CD8-positive, alpha-beta memory T cell (primary cell): ENCODE results near the gene FREM2. TPM values are rescaled to one million over a fixed set of nuclear protein-coding genes. Genes with fewer than 3 reads are reported as not detected.

ENCODE experiments used
- CTCF ChIA-PET: fragments of 350-600 bp; sonication (Branson Sonifier 250); formaldehyde crosslinking; loops from one replicate; lab custom pipeline; 2021; ENCODE audit warnings: antibody characterized with exemption; lab: Charles Lee
- POLR2A ChIA-PET: fragments of 350-600 bp; sonication (Branson Sonifier 250); formaldehyde crosslinking; loops from one replicate; lab custom pipeline; 2021; ENCODE audit warnings: antibody characterized with exemption; lab: Charles Lee
- DNase-seq, 5 donors: peaks; one replicate each; pipeline versions ENCODE4 v3.0.0 to v3.0.0-alpha.2; 2020 to 2022; ENCODE audit warnings: mixed read lengths in 1 of 5
- H3K27ac ChIP-seq: one replicate; pipeline ENCODE4 v1.7.0; 2013; ENCODE audit warnings: low read depth, mild to moderate bottlenecking, low read length, moderate library complexity
- H3K27me3 ChIP-seq: 2 replicates; pipeline ENCODE4 v1.7.0; 2013; ENCODE audit warnings: low read length, mild to moderate bottlenecking; ENCODE audit not compliant: insufficient read depth, poor library complexity, severe bottlenecking
- H3K36me3 ChIP-seq: 2 replicates; pipeline ENCODE4 v1.7.0; 2013; ENCODE audit warnings: mild to moderate bottlenecking, low read length, moderate library complexity; ENCODE audit not compliant: insufficient read depth
- H3K4me1 ChIP-seq: 2 replicates; pipeline ENCODE4 v1.7.0; 2013; ENCODE audit warnings: mild to moderate bottlenecking, low read length, moderate library complexity; ENCODE audit not compliant: insufficient read depth
- H3K4me3 ChIP-seq: 2 replicates; pipeline ENCODE4 v1.7.0; 2013; ENCODE audit warnings: mild to moderate bottlenecking, low read length
- H3K9me3 ChIP-seq: 2 replicates; pipeline ENCODE4 v1.7.0; 2013; ENCODE audit warnings: mild to moderate bottlenecking, low read length
- H3K27ac Mint-ChIP-seq, 8 donors: one replicate each; pipeline ENCODE4 v1.8.0; 2020 to 2021; ENCODE audit warnings: mixed read lengths in 8 of 8, mild to moderate bottlenecking in 6 of 8, inconsistent platforms in 3 of 8, moderate library complexity in 3 of 8
- H3K27me3 Mint-ChIP-seq, 2 donors: one replicate each; pipeline ENCODE4 v1.8.0; 2020 to 2021; ENCODE audit warnings: mixed read lengths in 2 of 2, mild to moderate bottlenecking in 1 of 2, moderate library complexity in 1 of 2
- H3K36me3 Mint-ChIP-seq, 3 donors: one replicate each; pipeline ENCODE4 v1.8.0; 2020 to 2021; ENCODE audit warnings: mixed read lengths in 3 of 3, inconsistent platforms in 1 of 3, mild to moderate bottlenecking in 1 of 3
- H3K4me1 Mint-ChIP-seq, 3 donors: one replicate each; pipeline ENCODE4 v1.8.0; 2020 to 2021; ENCODE audit warnings: mixed read lengths in 3 of 3, inconsistent platforms in 1 of 3, mild to moderate bottlenecking in 1 of 3
- H3K4me3 Mint-ChIP-seq, 7 donors: one replicate each; pipeline ENCODE4 v1.8.0; 2020 to 2021; ENCODE audit warnings: mixed read lengths in 7 of 7, mild to moderate bottlenecking in 6 of 7, moderate library complexity in 4 of 7, inconsistent platforms in 2 of 7
- H3K9me3 Mint-ChIP-seq, 5 donors: one replicate each; pipeline ENCODE4 v1.8.0; 2020 to 2022; ENCODE audit warnings: mixed read lengths in 5 of 5, mild to moderate bottlenecking in 3 of 5, moderate library complexity in 2 of 5, inconsistent platforms in 1 of 5
- polyA plus RNA-seq: library from polyadenylated mRNA; unstranded; fragments of 300-500 nt; fragmentation: Illumina TruSeq; gene quantifications from one replicate; pipeline ENCODE4 v1.2.3, GENCODE V29; 2021
- total RNA-seq, 2 experiments: library from RNA; stranded (reverse); gene quantifications; one replicate each; pipeline ENCODE4 v1.2.3, GENCODE V29; 2021

Gene FREM2
- total and polyA plus RNA-seq, 3 experiments from 2014 or later = not detected

DNA sequence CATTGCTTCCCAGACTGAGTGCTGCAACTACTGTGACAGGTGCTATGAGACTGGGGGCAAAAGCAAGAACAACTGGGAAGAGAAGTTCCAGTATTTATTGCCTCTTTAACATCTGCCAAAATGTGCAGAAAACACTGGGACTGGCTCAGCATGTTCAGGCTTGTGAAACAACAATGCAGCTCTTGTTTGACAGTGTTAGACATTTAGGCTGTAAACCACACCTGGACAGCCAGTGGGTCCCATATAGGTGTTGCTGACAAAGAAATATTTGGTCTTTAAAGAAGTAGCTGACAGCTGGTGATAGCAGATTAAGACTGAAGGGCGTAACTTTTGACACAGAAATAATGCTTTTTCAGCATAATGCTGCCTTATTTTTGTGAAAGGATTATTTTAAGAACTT, 215.7 kb downstream of the FREM2 start:
- no peaks in the 10 kb centered on the region for H3K9me3 Mint-ChIP-seq

DNA sequence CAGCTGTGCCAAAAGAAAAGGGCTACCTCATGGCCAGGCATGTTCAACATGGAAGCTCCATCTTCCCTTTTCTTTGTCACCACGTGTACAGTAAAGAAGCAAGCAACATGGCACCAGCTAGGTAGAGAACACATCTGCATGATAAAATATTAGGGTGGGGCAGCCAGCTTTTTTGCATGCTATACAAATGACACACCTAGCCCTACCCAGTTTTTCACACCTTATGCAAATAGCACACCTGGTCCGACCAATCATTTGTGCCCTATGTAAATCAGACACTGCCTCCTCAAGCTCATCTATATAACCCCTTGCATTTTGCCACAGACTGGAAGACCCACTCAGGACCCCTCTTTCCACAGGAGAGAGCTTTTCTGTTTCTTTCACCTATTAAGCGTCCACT, 218.2 kb downstream of the FREM2 start:
- Mint-ChIP-seq H3K4me1 (no peaks in the 10 kb centered on the region), H3K4me3 (no peak overlapping the region), H3K9me3 (no peaks in the 10 kb centered on the region), H3K27me3 (peaks cover 5 to 7% of the 10 kb centered on the region in 2 donors), H3K36me3 (no peaks in the 10 kb centered on the region), H3K27ac (no peak overlapping the region)
- Histone ChIP-seq H3K4me3 (no peak overlapping the region), H3K27me3 (no peaks in the 10 kb centered on the region), H3K27ac (no peak overlapping the region), H3K4me1 (no peaks in the 10 kb centered on the region), H3K9me3 (no peaks in the 10 kb centered on the region), H3K36me3 (no peaks in the 10 kb centered on the region)
- ChIA-PET POLR2A (no interaction called here), CTCF (no interaction called here)
- DNase-seq = no peak

More for the DNA sequence above, 215.7 kb downstream of the FREM2 start:
- H3K4me3 Mint-ChIP-seq = no peak overlapping the region
- ChIA-PET CTCF (no interaction called here), POLR2A (no interaction called here)
- Histone ChIP-seq H3K27me3 (no peaks in the 10 kb centered on the region), H3K9me3 (no peaks in the 10 kb centered on the region), H3K27ac (no peak overlapping the region), H3K4me1 (no peaks in the 10 kb centered on the region), H3K36me3 (no peaks in the 10 kb centered on the region), H3K4me3 (no peak overlapping the region)
- H3K27ac Mint-ChIP-seq = no peak overlapping the region
- no peaks in the 10 kb centered on the region for H3K4me1 Mint-ChIP-seq
- peaks cover 6 to 7% of the 10 kb centered on the region in 2 donors for H3K27me3 Mint-ChIP-seq
- no peaks in the 10 kb centered on the region for H3K36me3 Mint-ChIP-seq
- no peak for DNase-seq

DNA sequence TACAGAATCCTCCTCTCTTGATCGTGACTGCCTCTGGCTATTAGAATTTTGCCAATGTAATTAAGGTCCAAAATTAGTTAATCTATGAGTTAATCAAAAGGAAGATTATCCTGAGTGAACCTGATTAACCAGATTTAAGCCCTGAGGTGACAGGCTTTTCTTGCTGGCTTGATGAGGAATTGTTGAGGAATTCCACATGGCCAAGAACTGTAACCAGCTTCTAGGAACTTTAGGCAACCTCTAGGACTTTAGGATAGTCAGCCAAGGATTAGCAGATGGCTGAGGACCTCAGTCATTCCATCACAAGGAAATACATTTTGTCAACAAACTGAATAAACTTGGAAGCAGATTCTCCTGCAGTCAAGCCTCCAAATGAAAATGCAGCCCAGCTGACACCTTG, 219.0 kb downstream of the FREM2 start:
- Mint-ChIP-seq H3K4me1 (no peaks in the 10 kb centered on the region), H3K27me3 (peaks cover 5 to 7% of the 10 kb centered on the region in 2 donors), H3K4me3 (no peak overlapping the region), H3K27ac (no peak overlapping the region), H3K36me3 (no peaks in the 10 kb centered on the region), H3K9me3 (no peaks in the 10 kb centered on the region)
- CTCF ChIA-PET = no interaction called here
- no peaks in the 10 kb centered on the region for H3K4me1 ChIP-seq
- POLR2A ChIA-PET = no interaction called here
- H3K4me3 ChIP-seq = no peak overlapping the region
- no peaks in the 10 kb centered on the region for H3K9me3 ChIP-seq
- H3K36me3 ChIP-seq = no peaks in the 10 kb centered on the region
- no peak for DNase-seq
- no peaks in the 10 kb centered on the region for H3K27me3 ChIP-seq
- no peak overlapping the region for H3K27ac ChIP-seq

DNA sequence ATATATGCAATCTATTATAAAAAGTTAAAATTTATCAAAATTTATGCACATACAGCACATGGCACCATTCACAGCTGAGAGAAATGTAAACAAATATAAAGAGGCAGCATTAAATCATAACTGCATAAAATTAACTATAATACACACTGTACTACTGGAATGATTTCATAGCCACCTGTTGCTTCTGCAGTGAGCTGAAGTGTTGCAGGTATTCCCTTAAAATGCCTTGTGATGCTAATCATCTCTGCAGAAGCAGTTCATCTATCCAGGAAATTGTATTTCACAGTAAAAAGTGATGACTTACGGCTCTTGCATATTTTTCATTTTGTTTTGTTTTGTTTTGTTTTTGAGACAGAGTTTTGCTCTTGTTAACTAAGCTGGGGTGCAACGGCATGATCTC, 221.7 kb downstream of the FREM2 start:
- Mint-ChIP-seq H3K4me1 (no peaks in the 10 kb centered on the region), H3K36me3 (no peaks in the 10 kb centered on the region), H3K4me3 (no peak overlapping the region), H3K27me3 (peaks cover 0 to 5% of the 10 kb centered on the region in 2 donors), H3K27ac (no peak overlapping the region), H3K9me3 (no peaks in the 10 kb centered on the region)
- POLR2A ChIA-PET = no interaction called here
- no peak overlapping the region for H3K4me3 ChIP-seq
- DNase-seq = no peak
- H3K4me1 ChIP-seq = no peaks in the 10 kb centered on the region
- no peaks in the 10 kb centered on the region for H3K36me3 ChIP-seq
- CTCF ChIA-PET = no interaction called here
- H3K27me3 ChIP-seq = no peaks in the 10 kb centered on the region
- H3K9me3 ChIP-seq = no peaks in the 10 kb centered on the region
- H3K27ac ChIP-seq = no peak overlapping the region

DNA sequence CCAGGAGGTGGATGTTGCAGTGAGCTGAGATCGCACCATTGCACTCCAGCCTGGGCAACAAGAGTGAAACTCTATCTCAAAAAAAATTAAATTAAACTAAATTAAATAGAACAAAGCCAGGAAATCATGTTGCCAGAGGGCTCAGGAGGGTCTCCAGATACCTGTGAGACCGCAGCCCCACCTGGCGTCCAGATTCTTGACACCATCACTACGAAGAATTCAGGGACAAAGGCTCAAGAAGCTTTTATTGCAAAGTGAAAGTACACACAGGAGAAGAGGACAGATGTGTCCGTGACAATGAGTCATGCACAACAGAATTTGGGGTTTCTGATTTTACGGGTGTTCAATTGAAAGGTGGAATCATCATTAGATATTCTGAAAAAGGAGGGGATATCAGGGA, 227.2 kb downstream of the FREM2 start:
- no peaks in the 10 kb centered on the region for H3K36me3 Mint-ChIP-seq
- no peaks in the 10 kb centered on the region for H3K9me3 Mint-ChIP-seq
- peaks cover 2 to 12% of the 10 kb centered on the region in 2 donors for H3K27me3 Mint-ChIP-seq
- H3K27ac ChIP-seq = no peak overlapping the region
- H3K36me3 ChIP-seq = no peaks in the 10 kb centered on the region
- no peaks in the 10 kb centered on the region for H3K4me1 ChIP-seq
- no peaks in the 10 kb centered on the region for H3K4me1 Mint-ChIP-seq
- CTCF ChIA-PET = no interaction called here
- no peaks in the 10 kb centered on the region for H3K27me3 ChIP-seq
- H3K27ac Mint-ChIP-seq = no peak overlapping the region
- H3K9me3 ChIP-seq = no peaks in the 10 kb centered on the region
- DNase-seq = no peak
- H3K4me3 Mint-ChIP-seq = no peak overlapping the region
- POLR2A ChIA-PET = no interaction called here
- no peak overlapping the region for H3K4me3 ChIP-seq

DNA sequence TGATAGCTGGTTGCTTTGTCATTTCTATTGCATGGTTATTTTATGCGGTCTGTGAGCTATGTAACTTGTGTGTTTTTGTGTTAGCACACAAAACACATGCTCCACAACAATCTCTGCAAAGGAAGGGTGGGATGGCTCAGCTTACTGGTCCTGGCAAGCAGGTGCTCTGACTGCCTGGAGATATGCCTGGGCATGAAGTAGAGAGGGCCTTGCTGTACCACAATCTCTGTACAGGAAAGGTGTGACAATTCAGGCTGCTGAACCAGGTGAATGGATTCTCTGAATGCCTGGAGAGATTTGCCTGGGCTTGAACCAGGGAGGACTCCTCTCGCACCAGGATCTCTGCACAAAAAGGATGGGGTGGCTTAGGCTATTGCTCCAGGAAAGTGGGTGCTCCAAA, 234.2 kb downstream of the FREM2 start:
- CTCF ChIA-PET = no interaction called here
- no peak overlapping the region for H3K4me3 ChIP-seq

DNA sequence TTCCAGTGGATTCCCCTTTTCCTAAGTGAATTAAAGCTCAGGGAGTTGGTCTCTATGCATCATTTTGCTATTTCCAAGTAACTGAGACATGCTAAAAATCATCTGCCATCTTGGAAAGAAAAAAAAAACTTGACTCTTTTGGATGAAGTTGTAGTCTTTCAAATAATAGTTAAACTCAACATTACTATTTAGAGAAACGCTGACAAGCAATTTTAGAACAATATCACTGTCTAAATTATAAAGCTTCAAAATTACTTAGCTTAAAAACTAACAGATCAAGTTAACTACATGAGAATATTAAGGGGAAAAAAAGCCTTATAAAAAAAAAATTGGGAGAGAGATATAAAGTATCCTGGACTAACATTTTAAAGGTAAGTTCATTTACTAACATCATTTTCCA, 235.3 kb downstream of the FREM2 start:
- Histone ChIP-seq H3K36me3 (no peaks in the 10 kb centered on the region), H3K9me3 (no peaks in the 10 kb centered on the region), H3K4me1 (no peaks in the 10 kb centered on the region), H3K27ac (no peak overlapping the region), H3K4me3 (no peak overlapping the region), H3K27me3 (peaks cover 4% of the 10 kb centered on the region)
- Mint-ChIP-seq H3K4me3 (no peak overlapping the region), H3K27me3 (peaks cover 19 to 46% of the 10 kb centered on the region in 2 donors), H3K36me3 (no peaks in the 10 kb centered on the region), H3K9me3 (peaks cover 0 to 2% (median 0%) of the 10 kb centered on the region in 5 donors), H3K27ac (no peak overlapping the region), H3K4me1 (no peaks in the 10 kb centered on the region)
- CTCF ChIA-PET = no interaction called here
- no peak for DNase-seq
- POLR2A ChIA-PET = no interaction called here

More for the DNA sequence above, 234.2 kb downstream of the FREM2 start:
- Mint-ChIP-seq H3K4me1 (no peaks in the 10 kb centered on the region), H3K27me3 (peaks cover 21 to 46% of the 10 kb centered on the region in 2 donors), H3K36me3 (no peaks in the 10 kb centered on the region), H3K4me3 (no peak overlapping the region), H3K9me3 (peaks cover 0 to 2% (median 0%) of the 10 kb centered on the region in 5 donors), H3K27ac (no peak overlapping the region)
- H3K27ac ChIP-seq = no peak overlapping the region
- H3K36me3 ChIP-seq = no peaks in the 10 kb centered on the region
- no peaks in the 10 kb centered on the region for H3K4me1 ChIP-seq
- H3K27me3 ChIP-seq = peaks cover 4% of the 10 kb centered on the region
- POLR2A ChIA-PET = no interaction called here
- no peaks in the 10 kb centered on the region for H3K9me3 ChIP-seq
- no peak for DNase-seq

DNA sequence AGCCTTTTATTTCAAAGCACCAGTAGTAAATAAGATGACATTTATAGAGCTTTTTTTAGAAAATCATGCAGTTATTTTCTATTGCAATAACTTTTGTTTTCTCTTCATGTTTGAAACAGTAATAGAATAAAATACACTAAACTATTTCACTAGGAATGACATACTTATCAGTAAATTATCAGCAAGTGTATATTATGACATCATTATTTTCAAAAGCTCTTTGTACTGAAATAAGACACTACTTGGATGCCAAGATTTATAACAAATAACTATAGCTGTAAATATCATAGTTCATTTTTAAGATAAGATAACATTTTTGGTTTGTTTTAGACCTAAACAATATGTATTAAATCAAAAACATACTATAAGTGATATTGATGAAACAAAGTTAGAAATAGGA, 246.9 kb downstream of the FREM2 start:
- Histone ChIP-seq H3K27ac (no peak overlapping the region), H3K4me1 (no peaks in the 10 kb centered on the region), H3K9me3 (no peaks in the 10 kb centered on the region), H3K4me3 (no peak overlapping the region), H3K36me3 (no peaks in the 10 kb centered on the region), H3K27me3 (no peaks in the 10 kb centered on the region)
- DNase-seq = no peak
- ChIA-PET POLR2A (no interaction called here), CTCF (no interaction called here)
- H3K27me3 Mint-ChIP-seq = peaks cover 1 to 12% of the 10 kb centered on the region in 2 donors
- H3K36me3 Mint-ChIP-seq = no peaks in the 10 kb centered on the region
- H3K27ac Mint-ChIP-seq = no peak overlapping the region
- H3K4me3 Mint-ChIP-seq = no peak overlapping the region
- H3K4me1 Mint-ChIP-seq = peaks cover 0 to 5% (median 3%) of the 10 kb centered on the region in 3 donors
- no peaks in the 10 kb centered on the region for H3K9me3 Mint-ChIP-seq
